RWPE1 (cell line): ENCODE results near the gene LBH.

Source experiments
- CTCF ChIA-PET: fragments of 350-600 bp; sonication (Branson Sonifier 250); formaldehyde crosslinking; extraction: SDS; loops from one replicate; lab custom pipeline; 2021; lab: Yijun Ruan, JAX
- POLR2A ChIA-PET: fragments of 400-600 bp; formaldehyde crosslinking; extraction: SDS; loops from one replicate; lab custom pipeline; 2020; ENCODE audit warnings: antibody characterized with exemption; ENCODE audit not compliant: low non-redundant PET; lab: Yijun Ruan, JAX
- DNase-seq: peaks from one replicate; pipeline ENCODE4 v3.0.0; 2012; ENCODE audit warnings: low spot score
- H3K27ac ChIP-seq: fragments of 450-650 bp; 2 replicates; pipeline ENCODE4 v1.5.1; 2017
- CTCF ChIP-seq: fragments of 450-650 bp; conservative IDR thresholded peaks from 2 replicates; pipeline ENCODE4 v1.5.1; 2017; ENCODE audit warnings: low read depth, mild to moderate bottlenecking

LBH gene

DNA sequence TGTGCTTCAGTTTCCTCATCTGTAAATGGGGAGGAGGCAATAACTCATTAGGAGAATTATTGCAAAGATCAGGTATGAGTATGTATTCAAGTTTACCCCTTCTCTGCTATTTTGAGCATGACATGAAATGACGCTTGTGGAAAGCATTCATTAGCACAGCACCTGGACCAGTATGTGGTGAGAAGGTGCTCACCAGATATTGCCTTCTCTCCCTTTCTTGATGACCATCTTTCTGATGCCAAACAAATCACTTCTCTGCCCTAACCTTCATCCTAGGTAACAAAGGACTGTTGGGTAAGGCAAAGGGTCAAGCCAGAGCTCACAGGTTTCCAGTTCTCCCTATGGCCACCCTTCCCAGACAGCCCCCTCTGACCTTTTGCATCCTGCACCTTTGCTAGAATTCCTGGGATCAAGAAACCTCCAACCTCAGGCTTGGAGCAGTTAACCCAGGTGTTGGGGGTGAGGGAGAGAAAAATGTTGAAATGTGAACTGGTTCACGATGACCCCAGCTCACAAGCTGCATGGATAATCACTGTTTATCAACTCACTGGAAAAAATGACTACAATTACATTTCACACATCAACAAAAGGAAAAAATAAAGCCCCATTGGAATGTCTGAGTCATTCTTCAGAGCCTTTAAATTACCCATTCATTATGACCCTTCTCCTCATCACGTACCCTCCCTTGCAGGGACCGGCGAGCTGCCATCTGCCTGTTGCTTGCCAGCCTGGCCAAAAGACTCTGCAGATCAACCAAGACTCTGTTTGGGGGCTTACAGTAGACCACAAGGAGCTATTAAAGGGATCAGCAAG is 41.6 kb downstream of the LBH start:
- peak; percentile 74 for DNase-seq

GRCh38 chr2:30273574-30273929 is 42.2 kb downstream of the LBH start:
- H3K27ac ChIP-seq = peak overlapping the region; percentile 62
- CTCF ChIA-PET = no interaction called here
- POLR2A ChIA-PET = no interaction called here

More for the DNA sequence above, 41.6 kb downstream of the LBH start:
- POLR2A ChIA-PET = no interaction called here
- no peak for TF ChIP-seq CTCF
- peak overlapping the region; percentile 62 for H3K27ac ChIP-seq
- CTCF ChIA-PET = no interaction called here

DNA sequence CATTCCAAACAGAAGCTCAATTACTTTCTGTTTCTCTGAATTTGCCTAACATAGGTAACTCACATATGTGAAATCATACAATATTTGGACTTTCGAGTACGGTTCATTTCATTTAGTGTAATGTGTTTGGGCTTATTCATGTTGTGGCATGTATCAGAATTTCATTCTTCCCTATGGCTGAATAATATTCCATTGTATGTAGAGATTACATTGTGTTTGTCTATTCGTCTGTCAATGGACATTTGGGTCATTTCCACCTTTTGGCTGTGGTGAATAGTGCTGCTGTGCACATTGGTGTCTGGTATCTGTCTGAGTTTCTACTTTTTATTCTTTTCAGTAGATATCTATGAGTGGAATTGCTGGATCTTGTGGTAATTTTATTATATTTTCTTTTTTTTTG is 43.9 kb downstream of the LBH start:
- TF ChIP-seq CTCF = no peak
- POLR2A ChIA-PET = no interaction called here
- DNase-seq = peak; percentile 15
- peak overlapping the region; percentile 60 for H3K27ac ChIP-seq
- CTCF ChIA-PET = interaction anchor here (0.7 kb wide), 1 partner anchor 1777 kb away, joined by 3 read pairs; no protein-coding TSS in a partner anchor

More at GRCh38 chr2:30273574-30273929, 42.2 kb downstream of the LBH start:
- no peak for DNase-seq
- no peak for TF ChIP-seq CTCF

GRCh38 chr2:30276455-30276911 is 45.1 kb downstream of the LBH start:
- 0 out of 2 replicates have a peak overlapping the region, but pooled peaks have one; percentile 7 for H3K27ac ChIP-seq
- CTCF ChIA-PET = interaction anchor here (0.6 kb wide), 1 partner anchor 234 kb away, joined by 5 read pairs; no protein-coding TSS in a partner anchor
- POLR2A ChIA-PET = no interaction called here
- TF ChIP-seq CTCF = no peak
- no peak for DNase-seq

DNA sequence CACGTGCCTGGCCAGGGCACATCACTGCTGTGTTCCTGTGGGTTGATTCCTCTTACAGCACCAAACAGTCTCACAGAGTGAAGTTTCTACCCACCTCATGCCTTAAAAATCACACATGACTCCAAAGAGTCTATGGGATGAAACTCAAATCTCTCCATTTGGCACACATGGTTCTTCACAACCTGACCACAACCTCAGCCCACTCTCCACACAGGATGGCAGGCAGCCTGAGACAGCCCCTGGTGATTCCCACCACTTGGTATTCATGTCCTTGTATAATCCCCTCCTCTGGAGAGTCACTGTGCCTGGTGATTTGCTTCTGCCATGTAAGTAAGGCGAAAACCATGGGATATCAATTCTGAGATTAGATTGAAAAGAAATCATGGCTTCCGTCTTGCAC is 46.2 kb downstream of the LBH start:
- TF ChIP-seq CTCF = no peak
- no peak for DNase-seq
- ChIA-PET CTCF (interaction anchor here (0.7 kb wide), 1 partner anchor 115 kb away, joined by 3 read pairs; no protein-coding TSS in a partner anchor), POLR2A (no interaction called here)
- H3K27ac ChIP-seq = no peak overlapping the region

DNA sequence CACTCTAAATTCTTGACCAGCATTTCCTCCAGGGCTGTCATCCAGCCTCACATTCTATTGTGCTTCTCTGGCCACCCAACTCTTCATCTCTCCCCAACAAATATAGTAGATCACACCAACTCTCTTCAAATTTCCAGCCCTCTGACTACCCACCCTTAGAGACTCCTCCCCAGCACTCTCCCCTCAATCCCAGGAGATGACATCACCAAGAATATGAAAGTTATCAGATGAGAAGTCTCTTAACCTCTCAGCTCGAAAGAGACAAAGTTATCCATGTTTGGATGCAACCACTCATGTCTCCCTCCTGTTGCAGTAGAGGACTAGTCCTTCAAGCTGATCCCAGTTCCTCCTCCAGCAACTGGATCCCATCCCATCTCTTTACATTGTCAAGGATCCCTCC is 47.1 kb downstream of the LBH start:
- no peak for TF ChIP-seq CTCF
- H3K27ac ChIP-seq = no peak overlapping the region
- POLR2A ChIA-PET = no interaction called here
- DNase-seq = no peak
- CTCF ChIA-PET = interaction anchor here (0.6 to 0.7 kb wide), 3 partner anchors 9 to 461 kb away, joined by 3 to 6 read pairs (median 4); no protein-coding TSS in a partner anchor
